WI38 (cell line): ENCODE measurements around the gene KIAA0930.

Experiments used
- H3K4me3 ChIP-seq: 2 replicates; pipeline ENCODE4 v1.5.1; 2011; ENCODE audit warnings: low read depth, mild to moderate bottlenecking, control low read depth, low read length
- TF ChIP-seq, protein P1 (sequence below): IDR thresholded peaks from 2 replicates; pipeline ENCODE4 v1.5.1; 2012; ENCODE audit warnings: low read depth, mild to moderate bottlenecking, control low read depth, low read length

The KIAA0930 gene

GRCh38 chr22:45211435-45211834, 29.3 kb downstream of the KIAA0930 start:
- peak overlapping the region; percentile 38 for H3K4me3 ChIP-seq
- TF ChIP-seq, protein P1, sequence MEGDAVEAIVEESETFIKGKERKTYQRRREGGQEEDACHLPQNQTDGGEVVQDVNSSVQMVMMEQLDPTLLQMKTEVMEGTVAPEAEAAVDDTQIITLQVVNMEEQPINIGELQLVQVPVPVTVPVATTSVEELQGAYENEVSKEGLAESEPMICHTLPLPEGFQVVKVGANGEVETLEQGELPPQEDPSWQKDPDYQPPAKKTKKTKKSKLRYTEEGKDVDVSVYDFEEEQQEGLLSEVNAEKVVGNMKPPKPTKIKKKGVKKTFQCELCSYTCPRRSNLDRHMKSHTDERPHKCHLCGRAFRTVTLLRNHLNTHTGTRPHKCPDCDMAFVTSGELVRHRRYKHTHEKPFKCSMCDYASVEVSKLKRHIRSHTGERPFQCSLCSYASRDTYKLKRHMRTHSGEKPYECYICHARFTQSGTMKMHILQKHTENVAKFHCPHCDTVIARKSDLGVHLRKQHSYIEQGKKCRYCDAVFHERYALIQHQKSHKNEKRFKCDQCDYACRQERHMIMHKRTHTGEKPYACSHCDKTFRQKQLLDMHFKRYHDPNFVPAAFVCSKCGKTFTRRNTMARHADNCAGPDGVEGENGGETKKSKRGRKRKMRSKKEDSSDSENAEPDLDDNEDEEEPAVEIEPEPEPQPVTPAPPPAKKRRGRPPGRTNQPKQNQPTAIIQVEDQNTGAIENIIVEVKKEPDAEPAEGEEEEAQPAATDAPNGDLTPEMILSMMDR: no peak

DNA sequence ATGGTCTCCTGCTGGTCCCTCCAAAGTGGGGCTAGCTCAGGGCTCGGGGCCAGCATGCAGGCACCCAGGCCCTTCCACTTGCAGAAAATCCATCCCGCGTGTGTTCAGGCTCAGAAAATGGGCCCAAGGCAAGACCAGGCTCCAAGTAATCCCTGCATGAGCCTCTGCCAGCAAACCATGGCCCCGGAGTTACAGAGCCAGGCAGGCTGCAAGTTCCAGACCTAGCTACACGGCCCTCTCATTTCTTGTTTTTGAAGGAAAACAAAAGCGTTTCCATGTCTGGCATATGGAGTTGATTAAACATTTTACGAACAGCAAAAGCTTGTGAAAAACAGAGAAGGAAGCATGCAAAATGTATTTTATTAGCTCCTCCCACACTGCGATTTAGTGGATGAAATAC, 29.7 kb downstream of the KIAA0930 start:
- H3K4me3 ChIP-seq: no peak overlapping the region
- TF ChIP-seq, protein P1: no peak

GRCh38 chr22:45210577-45210976, 30.1 kb downstream of the KIAA0930 start:
- TF ChIP-seq, protein P1: no peak
- no peak overlapping the region for H3K4me3 ChIP-seq

GRCh38 chr22:45210174-45210573, 30.5 kb downstream of the KIAA0930 start:
- no peak overlapping the region for H3K4me3 ChIP-seq
- TF ChIP-seq, protein P1: no peak

GRCh38 chr22:45208993-45209838, 31.5 kb downstream of the KIAA0930 start:
- H3K4me3 ChIP-seq: no peak overlapping the region

GRCh38 chr22:45208696-45208992, 32.0 kb downstream of the KIAA0930 start:
- TF ChIP-seq, protein P1: no peak
- H3K4me3 ChIP-seq: no peak overlapping the region

More at GRCh38 chr22:45208993-45209838, 31.5 kb downstream of the KIAA0930 start:
- TF ChIP-seq, protein P1: peak; percentile 76

DNA sequence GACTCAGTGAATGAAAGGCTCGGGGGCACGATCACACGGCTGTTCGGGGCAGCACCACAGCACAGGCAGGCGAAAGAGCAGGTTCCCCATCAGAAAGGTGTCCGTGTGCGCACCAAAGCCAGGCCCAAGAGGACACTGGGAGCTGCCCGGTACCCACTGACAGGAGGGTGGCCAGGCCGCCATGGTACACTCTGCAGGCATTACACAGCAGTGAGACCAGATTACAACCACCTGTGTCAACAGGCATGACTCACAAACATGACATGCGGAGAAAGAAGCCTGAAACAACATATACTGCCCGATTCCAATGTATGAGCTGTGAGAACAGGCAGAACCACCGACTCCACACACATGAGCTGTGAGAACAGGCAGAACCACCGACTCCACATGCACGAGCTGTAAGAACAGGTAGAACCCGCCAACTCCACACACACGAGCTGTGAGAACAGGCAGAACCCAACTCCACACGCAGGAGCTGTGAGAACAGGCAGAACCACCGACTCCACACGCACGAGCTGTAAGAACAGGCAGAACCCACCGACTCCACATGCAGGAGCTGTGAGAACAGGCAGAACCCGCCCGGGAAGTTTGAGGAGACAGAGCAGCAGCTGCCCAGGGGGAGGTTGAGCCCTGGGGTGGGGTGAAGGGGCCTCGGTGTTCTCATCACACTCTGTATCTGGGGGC, 32.6 kb downstream of the KIAA0930 start:
- TF ChIP-seq, protein P1: no peak

More for the DNA sequence above, 32.6 kb downstream of the KIAA0930 start:
- H3K4me3 ChIP-seq: no peak overlapping the region
